ENCODE data around the gene MSRB3.
"Not testable (repeated sequence)": the region's sequence is repeated elsewhere in the genome, so short reads cannot be mapped to it uniquely, and the experiment has no call there.

Gene MSRB3

GRCh38 chr12:65292241-65292640, 13.8 kb downstream of the MSRB3 start:
- no peak for DNase-seq

GRCh38 chr12:65293735-65294134, 15.3 kb downstream of the MSRB3 start:
- DNase-seq = no peak

- peak; percentile 13 for DNase-seq
These were observed 16.3 kb downstream of the MSRB3 start for GRCh38 chr12:65294641-65295262.

GRCh38 chr12:65296508-65297265, 18.2 kb downstream of the MSRB3 start:
- no peak for DNase-seq

- no peak for DNase-seq
These were observed 21.6 kb downstream of the MSRB3 start for GRCh38 chr12:65300097-65300496.

- DNase-seq = peak; percentile 62
These were observed 22.3 kb downstream of the MSRB3 start for GRCh38 chr12:65300679-65301349.

- no peak for DNase-seq
These were observed 24.4 kb downstream of the MSRB3 start for GRCh38 chr12:65302891-65303290.

- no peak for DNase-seq
These were observed 27.0 kb downstream of the MSRB3 start for GRCh38 chr12:65305346-65305950.

GRCh38 chr12:65306366-65307168, 28.1 kb downstream of the MSRB3 start:
- DNase-seq = peak; percentile 86

GRCh38 chr12:65307169-65307501, 28.7 kb downstream of the MSRB3 start:
- DNase-seq = peak; percentile 39

- DNase-seq = peak; percentile 56
These were observed 29.5 kb downstream of the MSRB3 start for GRCh38 chr12:65308006-65308405.

- peak; percentile 45 for DNase-seq
These were observed 30.2 kb downstream of the MSRB3 start for GRCh38 chr12:65308601-65309071.

GRCh38 chr12:65311260-65311659, 32.8 kb downstream of the MSRB3 start:
- no peak for DNase-seq

- peak; percentile 63 for DNase-seq
These were observed 35.3 kb downstream of the MSRB3 start for GRCh38 chr12:65313719-65314317.

GRCh38 chr12:65315238-65315637, 36.8 kb downstream of the MSRB3 start:
- not testable (repeated sequence) for DNase-seq

- no peak for DNase-seq
These were observed 39.8 kb downstream of the MSRB3 start for GRCh38 chr12:65318186-65318685.

GRCh38 chr12:65319688-65320200, 41.3 kb downstream of the MSRB3 start:
- no peak for DNase-seq

- no peak for DNase-seq
These were observed 44.6 kb downstream of the MSRB3 start for GRCh38 chr12:65323070-65323469.

GRCh38 chr12:65324056-65324455, 45.6 kb downstream of the MSRB3 start:
- DNase-seq = no peak

GRCh38 chr12:65324551-65324950, 46.1 kb downstream of the MSRB3 start:
- no peak for DNase-seq

GRCh38 chr12:65325183-65325582, 46.7 kb downstream of the MSRB3 start:
- DNase-seq = no peak

- DNase-seq = no peak
These were observed 48.1 kb downstream of the MSRB3 start for GRCh38 chr12:65326616-65327015.
